Measurements from ENCODE around the gene DEPP1. TPM values are rescaled to one million over a fixed set of nuclear protein-coding genes. Genes with fewer than 3 reads are reported as not detected.

DEPP1 gene
- total and polyA plus RNA-seq, 5 experiments from 2014 or later = not detected

DNA sequence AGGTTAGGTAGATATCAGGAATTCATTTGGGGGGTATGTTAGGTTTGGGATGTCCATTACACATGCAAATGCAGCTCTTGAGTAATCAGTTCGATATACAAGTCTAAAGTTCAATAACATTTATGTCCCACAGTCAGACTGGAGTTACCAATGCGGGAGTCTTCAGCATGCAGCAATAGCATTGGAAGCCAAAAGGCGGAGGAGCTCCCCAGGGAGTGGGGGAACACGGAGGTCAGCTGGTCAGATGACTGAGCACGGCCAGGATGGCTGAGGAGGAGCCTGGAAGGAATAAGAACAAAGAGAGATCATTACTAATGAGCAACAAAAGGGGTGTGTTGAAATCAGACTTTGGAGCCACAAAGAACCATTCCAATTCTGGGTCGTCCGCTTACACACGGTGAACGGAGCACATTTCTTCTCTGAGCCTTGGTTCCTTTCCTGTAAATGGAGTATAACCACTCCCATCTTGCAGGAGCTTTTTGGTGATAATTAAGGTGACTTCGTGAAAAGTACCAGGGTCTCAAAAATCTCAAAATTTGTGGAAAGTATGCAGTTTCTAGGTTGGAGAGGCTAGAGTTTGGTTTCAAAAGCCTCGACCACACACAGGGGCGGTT lies 21.6 kb upstream of the DEPP1 start:
- peak overlapping the region; percentile 82 to 96 (median 92) for H3K4me3 Mint-ChIP-seq
- POLR2A ChIA-PET = interaction anchor here (0.7 to 3.1 kb wide), 7 partner anchors 25 to 1592 kb away, joined by 3 to 14 read pairs (median 3); partner anchors contain the start of genes RASSF4 and ZNF239
- peak in 1 of 2 donors; percentile 44 for ATAC-seq

GRCh38 chr10:44998146-44998631 lies 19.6 kb upstream of the DEPP1 start:
- ATAC-seq (no peak), DNase-seq (no peak)
- POLR2A ChIA-PET = no interaction called here
- Mint-ChIP-seq H3K4me3 (no peak overlapping the region), H3K9me3 (peaks cover 0 to 17% (median 9%) of the 10 kb centered on the region in 9 donors), H3K36me3 (peaks cover 9 to 17% (median 14%) of the 10 kb centered on the region in 3 donors), H3K27me3 (no peaks in the 10 kb centered on the region), H3K4me1 (peaks cover 21 to 58% (median 46%) of the 10 kb centered on the region in 4 donors), H3K27ac (no peak overlapping the region)

More for the DNA sequence above, 21.6 kb upstream of the DEPP1 start:
- Mint-ChIP-seq H3K27ac (peak overlapping the region; percentile 96 to 99 (median 98)), H3K36me3 (peaks cover 27 to 38% (median 32%) of the 10 kb centered on the region in 3 donors), H3K4me1 (peaks cover 16 to 48% (median 39%) of the 10 kb centered on the region in 4 donors), H3K27me3 (no peaks in the 10 kb centered on the region), H3K9me3 (peaks cover 0 to 38% (median 12%) of the 10 kb centered on the region in 9 donors)
- peak in 1 of 10 donors; percentile 17 for DNase-seq

DNA sequence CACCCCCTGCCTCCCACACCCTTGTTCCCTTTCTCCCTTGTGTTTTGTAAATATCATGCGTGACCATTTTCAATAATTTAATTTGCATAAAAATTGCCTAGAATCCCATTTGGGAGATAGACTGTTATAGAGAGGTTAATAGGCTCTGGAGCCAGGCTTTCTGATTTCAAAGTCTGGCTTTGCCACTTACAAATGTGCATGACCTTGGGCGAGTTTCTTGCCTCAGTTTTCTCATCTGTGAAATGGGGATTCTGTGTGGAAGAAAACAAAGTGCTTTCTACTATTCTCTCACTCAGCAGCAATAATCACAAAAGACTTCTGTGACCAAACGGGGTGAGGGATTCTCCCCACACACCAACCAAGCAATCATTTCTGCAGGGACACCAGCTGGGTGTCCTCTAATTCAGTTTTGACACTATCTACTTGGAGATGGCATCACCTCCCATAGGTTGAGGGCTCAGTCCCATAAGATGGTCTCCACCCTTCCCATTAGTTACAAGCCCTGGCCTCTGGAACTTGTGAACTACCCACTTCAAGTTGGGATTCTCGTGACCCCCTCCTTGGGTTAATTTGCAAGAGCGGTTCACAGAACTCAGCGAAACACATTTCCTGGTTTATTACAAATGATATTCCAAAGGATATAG lies 18.6 kb upstream of the DEPP1 start:
- H3K27ac Mint-ChIP-seq = no peak overlapping the region
- H3K4me3 Mint-ChIP-seq = no peak overlapping the region
- POLR2A ChIA-PET = no interaction called here
- DNase-seq (no peak), ATAC-seq (no peak)
- H3K27me3 Mint-ChIP-seq = no peaks in the 10 kb centered on the region
- H3K9me3 Mint-ChIP-seq = peaks cover 0 to 8% (median 3%) of the 10 kb centered on the region in 9 donors
- H3K36me3 Mint-ChIP-seq = peaks cover 0 to 8% (median 4%) of the 10 kb centered on the region in 3 donors
- peaks cover 18 to 53% (median 41%) of the 10 kb centered on the region in 4 donors for H3K4me1 Mint-ChIP-seq

GRCh38 chr10:44995914-44996669 lies 17.5 kb upstream of the DEPP1 start:
- Mint-ChIP-seq H3K9me3 (peaks cover 0 to 5% (median 0%) of the 10 kb centered on the region in 9 donors), H3K27me3 (no peaks in the 10 kb centered on the region), H3K36me3 (peaks cover 0 to 2% (median 0%) of the 10 kb centered on the region in 3 donors), H3K4me3 (peak overlapping the region in 8 of 10 donors; percentile 17 to 67 (median 42)), H3K27ac (peak overlapping the region in 9 of 10 donors; percentile 2 to 77 (median 63)), H3K4me1 (peaks cover 19 to 47% (median 35%) of the 10 kb centered on the region in 4 donors)
- DNase-seq (no peak), ATAC-seq (no peak)
- POLR2A ChIA-PET = no interaction called here

DNA sequence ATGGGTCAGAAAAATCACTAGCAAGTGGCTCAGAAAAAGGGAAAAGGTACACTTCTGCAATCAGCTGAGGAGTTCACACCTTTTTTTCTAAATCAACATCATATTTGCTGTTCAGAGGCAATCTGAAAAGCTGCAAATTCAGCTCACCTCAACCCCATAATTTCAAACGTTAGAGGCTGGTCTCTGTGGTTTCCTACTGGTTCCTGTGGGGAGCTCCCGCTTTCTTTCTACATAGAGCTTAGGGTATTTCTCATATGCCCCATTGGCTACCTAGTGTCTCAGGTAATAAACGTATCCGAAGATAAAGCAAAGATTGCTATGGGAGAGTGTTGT lies 16.9 kb upstream of the DEPP1 start:
- Mint-ChIP-seq H3K9me3 (peaks cover 0 to 4% (median 0%) of the 10 kb centered on the region in 9 donors), H3K27me3 (peaks cover 0 to under 1% (median 0%) of the 10 kb centered on the region in 5 donors), H3K27ac (peak overlapping the region in 9 of 10 donors; percentile 2 to 77 (median 63)), H3K4me1 (peaks cover 18 to 46% (median 33%) of the 10 kb centered on the region in 4 donors), H3K4me3 (peak overlapping the region in 8 of 10 donors; percentile 17 to 67 (median 42)), H3K36me3 (peaks cover 0 to 2% (median 0%) of the 10 kb centered on the region in 3 donors)
- POLR2A ChIA-PET = no interaction called here
- DNase-seq = peak in 3 of 10 donors; percentile 22 to 28 (median 23)
- ATAC-seq = peak; percentile 17 to 57

- H3K9me3 Mint-ChIP-seq = peaks cover 0 to 3% (median 0%) of the 10 kb centered on the region in 9 donors
- peaks cover 0 to 7% (median 2%) of the 10 kb centered on the region in 5 donors for H3K27me3 Mint-ChIP-seq
- peak overlapping the region in 4 of 10 donors; percentile 17 to 51 (median 18) for H3K4me3 Mint-ChIP-seq
- H3K27ac Mint-ChIP-seq = peak overlapping the region in 4 of 10 donors; percentile 18 to 79 (median 50)
- peaks cover 13 to 40% (median 27%) of the 10 kb centered on the region in 4 donors for H3K4me1 Mint-ChIP-seq
- DNase-seq = no peak
- POLR2A ChIA-PET = no interaction called here
- H3K36me3 Mint-ChIP-seq = peaks cover 0 to 2% (median 0%) of the 10 kb centered on the region in 3 donors
- ATAC-seq = no peak
Measured at GRCh38 chr10:44994752-44995530, 16.3 kb upstream of the DEPP1 start.

DNA sequence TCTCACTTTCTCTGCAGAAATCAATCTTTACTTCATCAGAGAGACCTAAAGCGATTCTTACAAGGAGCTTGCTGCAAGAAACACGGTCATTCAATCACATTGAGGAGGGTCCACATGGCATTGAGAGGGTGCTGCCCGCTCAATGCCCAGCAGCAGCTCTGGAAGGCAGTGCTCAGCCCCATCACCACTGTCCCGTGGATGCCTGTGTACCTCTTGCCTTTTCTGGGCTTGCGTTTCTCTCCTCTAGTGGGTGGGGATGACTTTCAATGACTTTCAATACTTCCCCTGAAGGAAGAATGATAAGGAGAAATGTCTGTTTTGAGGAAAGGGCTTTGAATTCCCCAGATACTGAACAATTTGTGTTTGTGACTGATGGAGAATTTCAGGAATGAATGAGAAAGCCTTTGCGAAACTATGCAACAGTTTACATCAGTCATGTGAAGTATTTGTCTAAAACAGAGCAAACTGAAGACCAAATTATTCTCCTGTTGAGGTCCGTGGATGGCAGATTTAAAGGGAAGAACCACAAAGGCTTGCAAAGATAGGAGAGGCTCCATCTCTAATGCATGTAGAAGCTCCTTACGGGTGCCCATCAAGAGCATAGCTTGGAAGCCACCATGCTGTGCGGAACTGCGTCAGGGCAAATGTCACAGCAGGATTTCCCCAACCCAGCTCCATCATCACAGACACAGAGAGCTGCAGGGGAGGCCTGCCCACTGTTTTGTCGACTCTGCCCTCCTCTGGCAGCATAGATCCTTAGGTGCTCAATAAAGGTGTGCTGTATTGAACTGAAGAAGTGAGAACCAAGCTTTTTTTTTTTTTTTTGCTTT lies 15.5 kb upstream of the DEPP1 start:
- Mint-ChIP-seq H3K27me3 (peaks cover 0 to 15% (median 4%) of the 10 kb centered on the region in 5 donors), H3K4me1 (peaks cover 9 to 34% (median 23%) of the 10 kb centered on the region in 4 donors), H3K4me3 (no peak overlapping the region), H3K9me3 (no peaks in the 10 kb centered on the region), H3K36me3 (peaks cover 0 to 2% (median 0%) of the 10 kb centered on the region in 3 donors), H3K27ac (peak overlapping the region in 3 of 10 donors; percentile 17 to 52 (median 29))
- DNase-seq (no peak), ATAC-seq (no peak)
- POLR2A ChIA-PET = no interaction called here

DNA sequence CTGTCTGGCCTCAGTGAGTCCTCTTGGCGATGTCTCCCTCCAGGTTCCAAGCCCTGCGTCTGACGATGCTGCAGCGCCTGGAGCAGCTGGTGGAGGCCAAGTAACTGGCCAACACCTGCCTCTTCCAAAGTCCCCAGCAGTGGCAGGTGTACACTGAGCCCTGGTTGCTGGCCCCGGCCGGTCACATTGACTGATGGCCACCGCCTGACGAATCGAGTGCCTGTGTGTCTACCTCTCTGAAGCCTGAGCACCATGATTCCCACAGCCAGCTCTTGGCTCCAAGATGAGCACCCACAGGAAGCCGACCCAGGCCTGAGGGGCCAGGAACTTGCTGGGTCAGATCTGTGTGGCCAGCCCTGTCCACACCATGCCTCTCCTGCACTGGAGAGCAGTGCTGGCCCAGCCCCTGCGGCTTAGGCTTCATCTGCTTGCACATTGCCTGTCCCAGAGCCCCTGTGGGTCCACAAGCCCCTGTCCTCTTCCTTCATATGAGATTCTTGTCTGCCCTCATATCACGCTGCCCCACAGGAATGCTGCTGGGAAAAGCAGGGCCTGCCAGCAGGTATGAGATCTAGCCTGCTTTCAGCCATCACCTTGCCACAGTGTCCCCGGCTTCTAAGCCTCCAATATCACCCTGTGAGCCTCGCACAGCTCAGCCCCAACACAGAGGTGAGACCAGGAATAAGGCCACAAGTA lies 14.8 kb upstream of the DEPP1 start:
- H3K27ac Mint-ChIP-seq = peak overlapping the region in 2 of 10 donors; percentile 17 to 29
- H3K36me3 Mint-ChIP-seq = peaks cover 0 to 2% (median 0%) of the 10 kb centered on the region in 3 donors

GRCh38 chr10:44992732-44993225 lies 14.2 kb upstream of the DEPP1 start:
- Mint-ChIP-seq H3K27me3 (peaks cover 0 to 25% (median 5%) of the 10 kb centered on the region in 5 donors), H3K9me3 (no peaks in the 10 kb centered on the region)

More for the DNA sequence above, 14.8 kb upstream of the DEPP1 start:
- DNase-seq (no peak), ATAC-seq (no peak)
- POLR2A ChIA-PET = no interaction called here
- Mint-ChIP-seq H3K4me3 (no peak overlapping the region), H3K4me1 (peaks cover 9 to 34% (median 23%) of the 10 kb centered on the region in 4 donors), H3K27me3 (peaks cover 0 to 23% (median 4%) of the 10 kb centered on the region in 5 donors), H3K9me3 (no peaks in the 10 kb centered on the region)

DNA sequence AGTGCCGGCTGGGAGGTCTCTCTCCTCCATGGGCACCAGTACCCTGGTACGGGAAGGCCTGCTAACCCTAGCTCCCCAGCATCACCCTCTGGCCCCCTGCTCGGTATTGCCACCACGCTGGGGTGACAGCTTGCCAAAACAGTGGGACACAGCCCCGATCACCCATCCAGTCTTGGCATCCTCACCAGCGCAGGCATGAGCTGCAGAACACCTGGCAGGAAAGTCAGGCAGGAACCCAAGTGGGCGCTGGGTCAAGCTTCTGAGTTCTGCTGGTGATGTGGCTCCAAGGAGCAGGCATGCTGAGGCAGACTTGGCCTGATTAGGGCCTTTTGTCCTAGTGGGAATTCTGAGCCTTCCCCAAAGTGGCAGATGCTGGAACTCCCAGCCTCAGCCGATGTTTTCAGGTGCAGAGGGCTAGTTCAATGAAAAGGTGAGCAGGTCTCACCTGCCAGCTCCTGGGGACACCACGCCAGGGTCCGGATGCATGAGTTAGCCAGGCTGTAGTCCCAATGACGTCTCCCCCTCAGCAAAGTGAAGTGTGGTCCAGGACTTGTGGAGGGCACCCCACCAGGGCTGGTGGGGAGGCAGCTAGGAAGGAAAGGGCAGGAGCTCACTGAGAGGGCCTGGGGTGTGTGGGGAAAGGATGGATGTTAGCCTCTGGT lies 13.6 kb upstream of the DEPP1 start:
- H3K9me3 Mint-ChIP-seq = no peaks in the 10 kb centered on the region
- ATAC-seq (no peak), DNase-seq (no peak)
- H3K36me3 Mint-ChIP-seq = peaks cover 0 to 2% (median 0%) of the 10 kb centered on the region in 3 donors
- H3K4me3 Mint-ChIP-seq = no peak overlapping the region
- peaks cover 9 to 32% (median 23%) of the 10 kb centered on the region in 4 donors for H3K4me1 Mint-ChIP-seq
- peaks cover 0 to 25% (median 5%) of the 10 kb centered on the region in 5 donors for H3K27me3 Mint-ChIP-seq
- POLR2A ChIA-PET = no interaction called here
- no peak overlapping the region for H3K27ac Mint-ChIP-seq

More at GRCh38 chr10:44992732-44993225, 14.2 kb upstream of the DEPP1 start:
- no peak for DNase-seq
- POLR2A ChIA-PET = no interaction called here
- Mint-ChIP-seq H3K4me1 (peaks cover 9 to 34% (median 23%) of the 10 kb centered on the region in 4 donors), H3K4me3 (no peak overlapping the region), H3K36me3 (peaks cover 0 to 2% (median 0%) of the 10 kb centered on the region in 3 donors), H3K27ac (no peak overlapping the region)
- ATAC-seq = no peak
